ENCODE measurements around the gene POLR1A. TPM values are rescaled to one million over a fixed set of nuclear protein-coding genes. Genes with fewer than 3 reads are reported as not detected.

Gene POLR1A
- total and polyA plus RNA-seq, 2 of the 13 experiments (the other 11 are each of a cell fraction or from before 2014, with no cell fraction given): 7.2 to 39.9 TPM

GRCh38 chr2:86105969-86106945 lies 571 bp upstream of the POLR1A start, which contains the start of gene PTCD3 (continued):
- TF ChIP-seq ZNF788 (CRISPR knock-in tag; IDR thresholded peaks at IDR 0.05; ENCODE audit: borderline replicate concordance): peak; percentile 92
- TF ChIP-seq BORCS8-MEF2B (CRISPR knock-in tag; IDR thresholded peaks at IDR 0.05): peak; percentile 91
- TF ChIP-seq ZNF549 (CRISPR knock-in tag; IDR thresholded peaks at IDR 0.05): no peak
- peak; percentile 28; the same call in 1 of the 2 replicates for TF ChIP-seq ZNF205 (CRISPR knock-in tag; IDR thresholded peaks at IDR 0.05)
- no peak for TF ChIP-seq LRRFIP1 (CRISPR knock-in tag; conservative IDR thresholded peaks at IDR 0.05)
- TF ChIP-seq ZNF503 (CRISPR knock-in tag; IDR thresholded peaks at IDR 0.05): no peak
- TF ChIP-seq GFI1 (CRISPR knock-in tag; IDR thresholded peaks at IDR 0.05; ENCODE audit: borderline replicate concordance): peak; percentile 68; the same call in 1 of the 2 replicates
- TF ChIP-seq ZC3H13 (CRISPR knock-in tag; IDR thresholded peaks at IDR 0.05): 0 out of 2 replicates have a peak, but pooled peaks have one; percentile 75
- TF ChIP-seq TBX2 (CRISPR knock-in tag; IDR thresholded peaks at IDR 0.05; ENCODE audit: borderline replicate concordance): peak; percentile 83; the same call in 1 of the 2 replicates
- no peak for TF ChIP-seq ADNP (CRISPR knock-in tag; IDR thresholded peaks at IDR 0.05)
- TF ChIP-seq PRPF4 (IDR thresholded peaks at IDR 0.05; ENCODE audit: low read depth, low read length, poor library complexity, severe bottlenecking): no peak
- 0 out of 2 replicates have a peak, but pooled peaks have one; percentile 33 for TF ChIP-seq SP5 (CRISPR knock-in tag; IDR thresholded peaks at IDR 0.05; ENCODE audit: borderline replicate concordance, low read depth)
- no peak for TF ChIP-seq ATAD3A (CRISPR knock-in tag; IDR thresholded peaks at IDR 0.05)
- TF ChIP-seq HOMEZ (CRISPR knock-in tag; IDR thresholded peaks at IDR 0.05; ENCODE audit: low read depth): peak; percentile 73; the same call in 1 of the 2 replicates
- TF ChIP-seq MIER2 (CRISPR knock-in tag; IDR thresholded peaks at IDR 0.05): no peak; the same call in 1 of the 2 replicates
- TF ChIP-seq SKI (IDR thresholded peaks at IDR 0.05; ENCODE audit: partially characterized antibody): no peak
- no peak for TF ChIP-seq ZBTB49 (CRISPR knock-in tag; IDR thresholded peaks at IDR 0.05; ENCODE audit: borderline replicate concordance)
- TF ChIP-seq ZNF496 (CRISPR knock-in tag; IDR thresholded peaks at IDR 0.05; ENCODE audit: insufficient replicate concordance): no peak
